AG09309 (cell line): ENCODE data around the gene CYP46A1.

Source experiments
- DNase-seq: peaks from one replicate; pipeline ENCODE4 v3.0.0-alpha.2; 2010; ENCODE audit warnings: low read depth
- H3K4me3 ChIP-seq: 2 replicates; pipeline ENCODE4 v1.5.1; 2011; ENCODE audit warnings: mild to moderate bottlenecking, low read depth, low read length, moderate library complexity; ENCODE audit not compliant: control insufficient read depth
- CTCF ChIP-seq: IDR thresholded peaks from 2 replicates; pipeline ENCODE4 v1.5.1; 2011; ENCODE audit warnings: mild to moderate bottlenecking, low read depth, low read length, inconsistent platforms; ENCODE audit not compliant: insufficient read depth, control insufficient read depth; ENCODE audit errors: missing control alignments

CYP46A1 gene

GRCh38 chr14:99754141-99755067, 70.3 kb downstream of the CYP46A1 start:
- no peak for DNase-seq
- TF ChIP-seq CTCF, result no peak
- no peak overlapping the region for H3K4me3 ChIP-seq

- no peak for DNase-seq
- no peak overlapping the region for H3K4me3 ChIP-seq
- no peak for TF ChIP-seq CTCF
These were observed 70.9 kb downstream of the CYP46A1 start for GRCh38 chr14:99755068-99755405.

- TF ChIP-seq CTCF, result no peak
- peak; percentile 79 for DNase-seq
- no peak overlapping the region for H3K4me3 ChIP-seq
These were observed 71.8 kb downstream of the CYP46A1 start for GRCh38 chr14:99755629-99756603.

- TF ChIP-seq CTCF, result no peak
- no peak for DNase-seq
- no peak overlapping the region for H3K4me3 ChIP-seq
These were observed 72.7 kb downstream of the CYP46A1 start for GRCh38 chr14:99756796-99757195.

- TF ChIP-seq CTCF, result no peak
- peak; percentile 100 for DNase-seq
- H3K4me3 ChIP-seq, result no peak overlapping the region
These were observed 73.4 kb downstream of the CYP46A1 start for GRCh38 chr14:99757331-99758070.

- no peak for TF ChIP-seq CTCF
- DNase-seq, result peak; percentile 88
- H3K4me3 ChIP-seq, result no peak overlapping the region
These were observed 74.2 kb downstream of the CYP46A1 start for GRCh38 chr14:99758121-99758821.
